Measurements from ENCODE around the gene RRP8. TPM values are rescaled to one million over a fixed set of nuclear protein-coding genes. Genes with fewer than 3 reads are reported as not detected.

The RRP8 gene
- total and polyA plus RNA-seq, 2 of the 8 experiments (the other 6 are each of a cell fraction or from before 2014, with no cell fraction given), result 4.2 to 14.9 TPM

DNA sequence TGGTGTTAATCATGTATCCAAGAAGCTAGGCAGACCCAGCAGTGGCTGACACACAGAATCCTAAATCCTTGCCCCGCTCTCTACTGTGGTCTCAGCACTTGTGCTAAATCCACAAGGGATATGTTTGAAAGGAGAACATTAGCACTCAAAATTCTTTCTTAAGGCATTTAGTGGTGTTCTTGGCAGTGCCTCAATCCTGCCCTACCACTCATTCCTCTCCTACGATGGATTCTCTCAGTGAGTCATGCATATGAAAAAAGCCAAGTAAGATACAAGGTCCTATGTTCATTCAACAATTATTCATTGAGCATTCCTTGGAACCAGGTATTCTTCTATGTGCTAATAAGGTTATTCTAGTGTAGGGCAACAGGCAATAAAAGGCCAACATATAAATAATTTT lies 31.2 kb downstream of the RRP8 start:
- no peak overlapping the region for H2AFZ ChIP-seq (ENCODE audit: low read length)
- H2BK15ac ChIP-seq (ENCODE audit: low read length), result no peak overlapping the region
- no peaks in the 10 kb centered on the region; the same call in 1 of the 2 replicates for H3K23me2 ChIP-seq (ENCODE audit: low read depth, low read length)
- no peak overlapping the region for H3K4me3 ChIP-seq (ENCODE audit: extremely low read depth in 1 of 4, insufficient read depth in 2 of 4, low read depth in 3 of 4, low read length in 4 of 4)
- H3K4me2 ChIP-seq (ENCODE audit: insufficient read depth in 1 of 2, low read depth in 2 of 2, low read length in 2 of 2), result no peak overlapping the region
- H2BK120ac ChIP-seq (replicated peaks; ENCODE audit: low read depth, low read length), result no peak overlapping the region
- no peak overlapping the region for H3K4ac ChIP-seq (replicated peaks; ENCODE audit: insufficient read length, low read depth, low read length)
- no peak overlapping the region for H4K8ac ChIP-seq (ENCODE audit: extremely low read depth, insufficient read depth, low read length)
- no peak overlapping the region for H3K18ac ChIP-seq (ENCODE audit: extremely low read depth, low read length)
- H3K56ac ChIP-seq (replicated peaks; ENCODE audit: insufficient read length, low read depth, low read length), result no peak overlapping the region
- H3K27ac ChIP-seq (ENCODE audit: low read depth, low read length), result no peak overlapping the region
- DNase-seq (ENCODE audit: low read depth in 1 of 2, low spot score in 2 of 2) (no peak), FAIRE-seq (no peak)
- no peaks in the 10 kb centered on the region for H3K36me3 ChIP-seq (ENCODE audit: control insufficient read depth in 2 of 4, insufficient read depth in 4 of 4, low read length in 3 of 4)
- H3K79me2 ChIP-seq (ENCODE audit: control insufficient read depth in 1 of 2, insufficient read depth in 2 of 2, low read length in 2 of 2), result no peaks in the 10 kb centered on the region
- H3K4me1 ChIP-seq (replicated peaks in 1 of 4; ENCODE audit: control insufficient read depth in 3 of 4, insufficient read depth in 4 of 4, low read length in 3 of 4), result peaks cover 0 to 3% (median 2%) of the 10 kb centered on the region in 4 experiments; a peak in 5 of 7 replicates
- H2BK12ac ChIP-seq (ENCODE audit: low read depth, low read length), result no peak overlapping the region
- no peak overlapping the region for H3K9ac ChIP-seq (replicated peaks in 1 of 4; ENCODE audit: extremely low read depth in 1 of 4, low read depth in 3 of 4, low read length in 3 of 4)
- H2BK20ac ChIP-seq (ENCODE audit: low read length), result no peak overlapping the region
- no peaks in the 10 kb centered on the region for H3K79me1 ChIP-seq (ENCODE audit: low read depth, low read length)
- H4K20me1 ChIP-seq (replicated peaks in 1 of 2; ENCODE audit: control insufficient read depth in 1 of 2, insufficient read depth in 2 of 2, low read length in 2 of 2), result no peaks in the 10 kb centered on the region
- ChIA-PET POLR2A (ENCODE audit: partially characterized antibody) (interaction anchor here (1.8 to 3.3 kb wide), 2 partner anchors 35 to 40 kb away, joined by 5 to 14 read pairs; partner anchors contain the start of gene TAF10), CTCF (ENCODE audit: partially characterized antibody) (interaction anchor here (0.9 to 6.6 kb wide), 9 partner anchors 6 to 193 kb away, joined by 3 to 63 read pairs (median 11); partner anchors contain the start of genes ILK and RRP8)
- H3K23ac ChIP-seq (ENCODE audit: insufficient read length), result no peak overlapping the region
- TF ChIP-seq, protein P1, sequence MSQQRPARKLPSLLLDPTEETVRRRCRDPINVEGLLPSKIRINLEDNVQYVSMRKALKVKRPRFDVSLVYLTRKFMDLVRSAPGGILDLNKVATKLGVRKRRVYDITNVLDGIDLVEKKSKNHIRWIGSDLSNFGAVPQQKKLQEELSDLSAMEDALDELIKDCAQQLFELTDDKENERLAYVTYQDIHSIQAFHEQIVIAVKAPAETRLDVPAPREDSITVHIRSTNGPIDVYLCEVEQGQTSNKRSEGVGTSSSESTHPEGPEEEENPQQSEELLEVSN (IDR thresholded peaks at IDR 0.05), result no peak
- TF ChIP-seq CEBPB (IDR thresholded peaks at IDR 0.05; ENCODE audit: low read depth, low read length) (no peak), CBX8 (IDR thresholded peaks at IDR 0.05; ENCODE audit: borderline replicate concordance, low read depth, low read length) (no peak), RBBP5 (IDR thresholded peaks at IDR 0.05; ENCODE audit: borderline replicate concordance, low read depth, low read length) (no peak), BCL11A (IDR thresholded peaks at IDR 0.05; ENCODE audit: low read depth in 2 of 2, low read length in 2 of 2) (no peak), KDM1A (IDR thresholded peaks at IDR 0.05; ENCODE audit: borderline replicate concordance, low read length) (no peak), TAF7 (optimal IDR thresholded peaks at IDR 0.05; ENCODE audit: borderline replicate concordance, low read depth, low read length) (no peak)
- TF ChIP-seq, protein P2, sequence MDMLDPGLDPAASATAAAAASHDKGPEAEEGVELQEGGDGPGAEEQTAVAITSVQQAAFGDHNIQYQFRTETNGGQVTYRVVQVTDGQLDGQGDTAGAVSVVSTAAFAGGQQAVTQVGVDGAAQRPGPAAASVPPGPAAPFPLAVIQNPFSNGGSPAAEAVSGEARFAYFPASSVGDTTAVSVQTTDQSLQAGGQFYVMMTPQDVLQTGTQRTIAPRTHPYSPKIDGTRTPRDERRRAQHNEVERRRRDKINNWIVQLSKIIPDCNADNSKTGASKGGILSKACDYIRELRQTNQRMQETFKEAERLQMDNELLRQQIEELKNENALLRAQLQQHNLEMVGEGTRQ (IDR thresholded peaks at IDR 0.05; ENCODE audit: low read length), result no peak
- no peaks in the 10 kb centered on the region for H3K9me3 ChIP-seq (ENCODE audit: insufficient read depth in 2 of 2, low read depth in 1 of 2, low read length in 1 of 2)
- no peak overlapping the region for H4K91ac ChIP-seq (replicated peaks; ENCODE audit: insufficient read length, low read length)
- H2AK5ac ChIP-seq (ENCODE audit: low read depth, low read length), result no peak overlapping the region
- H2BK5ac ChIP-seq (ENCODE audit: low read depth, low read length), result no peak overlapping the region
- H3K27me3 ChIP-seq (replicated peaks in 1 of 4; ENCODE audit: control insufficient read depth in 3 of 4, extremely low read depth in 1 of 4, insufficient read depth in 3 of 4, low read length in 3 of 4), result no peaks in the 10 kb centered on the region
- 81% methylated on average over 2 of the region's 2 CpGs; no CpG with 5 or more reads in 1 of the 2 experiments for WGBS, 2 experiments (ENCODE audit: extremely low coverage in 1 of 2, insufficient coverage in 1 of 2, insufficient read length in 1 of 2, insufficient replicate concordance in 2 of 2, low coverage in 1 of 2, low lambda C conversion rate in 2 of 2, missing lambda C conversion rate in 1 of 2)
- H4K5ac ChIP-seq (ENCODE audit: insufficient read length, low read depth, low read length), result no peak overlapping the region
- no peak overlapping the region for H3K14ac ChIP-seq (ENCODE audit: insufficient read length)
